ENCODE data around the gene OR10H5. TPM values are rescaled to one million over a fixed set of nuclear protein-coding genes. Genes with fewer than 3 reads are reported as not detected.
"Not testable (repeated sequence)": the region's sequence is repeated elsewhere in the genome, so short reads cannot be mapped to it uniquely, and the experiment has no call there.

Gene OR10H5
- total RNA-seq, 1 donor from 2014 or later, result not detected

DNA sequence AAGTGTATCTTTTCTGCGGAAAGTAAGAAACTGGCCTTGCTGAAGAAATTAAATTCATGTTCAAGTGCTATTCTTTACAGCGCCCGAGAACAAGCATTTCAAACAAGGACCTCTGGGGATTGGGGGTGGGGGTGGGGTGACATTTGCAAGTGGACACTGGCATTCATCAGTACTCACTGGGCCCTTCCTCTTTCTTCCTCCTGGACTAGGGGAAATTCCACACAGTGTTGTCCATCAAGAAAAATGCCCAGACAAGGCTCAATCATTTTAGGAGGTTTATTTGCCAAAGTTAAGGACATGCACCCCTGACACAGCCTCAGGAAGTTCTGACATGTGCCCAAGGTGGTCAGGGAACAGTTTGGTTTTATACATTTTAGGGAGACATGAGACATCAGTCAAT lies 50.9 kb downstream of the OR10H5 start:
- POLR2A ChIA-PET, result no interaction called here
- H3K4me1 Mint-ChIP-seq, result peaks cover 15% of the 10 kb centered on the region

DNA sequence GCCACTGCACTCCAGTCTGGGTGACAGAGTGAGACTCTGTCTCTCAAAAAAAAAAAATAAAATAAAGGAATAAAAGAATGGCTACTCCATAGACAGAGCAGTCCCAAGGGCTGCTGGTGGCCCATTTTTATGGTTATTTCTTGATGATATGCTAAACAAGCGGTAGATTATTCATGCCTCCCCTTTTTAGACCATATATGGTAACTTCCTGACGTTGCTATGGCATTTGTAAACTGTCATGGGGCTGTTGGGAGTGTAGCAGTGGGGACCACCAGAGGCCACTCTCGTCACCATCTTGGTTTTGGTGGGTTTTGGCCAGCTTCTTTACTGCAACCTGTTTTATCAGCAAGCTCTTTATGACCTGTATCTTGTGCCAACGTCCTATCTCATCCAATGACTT lies 52.4 kb downstream of the OR10H5 start:
- Mint-ChIP-seq H3K4me1 (peaks cover 15% of the 10 kb centered on the region), H3K27me3 (peaks cover 18% of the 10 kb centered on the region)
- H3K27ac Mint-ChIP-seq; ATAC-seq (ENCODE audit: low read depth); DNase-seq; H3K36me3 Mint-ChIP-seq (ENCODE audit: low read depth); H3K4me3 Mint-ChIP-seq; CTCF ChIA-PET; POLR2A ChIA-PET; H3K9me3 Mint-ChIP-seq: not testable (repeated sequence)
- intact Hi-C loops (cut with micrococcal nuclease), result loop anchor here (10.0 kb wide), 1 partner anchor 235 kb away; the partner anchor contains the start of gene TPM4

More for the DNA sequence above, 50.9 kb downstream of the OR10H5 start:
- Mint-ChIP-seq H3K4me3 (no peak overlapping the region), H3K36me3 (ENCODE audit: low read depth) (peaks cover 2% of the 10 kb centered on the region), H3K9me3 (no peaks in the 10 kb centered on the region), H3K27ac (no peak overlapping the region), H3K27me3 (peaks cover 13% of the 10 kb centered on the region)
- ATAC-seq (ENCODE audit: low read depth), result no peak
- DNase-seq, result no peak
- CTCF ChIA-PET, result no interaction called here
- TF ChIP-seq, protein P1, sequence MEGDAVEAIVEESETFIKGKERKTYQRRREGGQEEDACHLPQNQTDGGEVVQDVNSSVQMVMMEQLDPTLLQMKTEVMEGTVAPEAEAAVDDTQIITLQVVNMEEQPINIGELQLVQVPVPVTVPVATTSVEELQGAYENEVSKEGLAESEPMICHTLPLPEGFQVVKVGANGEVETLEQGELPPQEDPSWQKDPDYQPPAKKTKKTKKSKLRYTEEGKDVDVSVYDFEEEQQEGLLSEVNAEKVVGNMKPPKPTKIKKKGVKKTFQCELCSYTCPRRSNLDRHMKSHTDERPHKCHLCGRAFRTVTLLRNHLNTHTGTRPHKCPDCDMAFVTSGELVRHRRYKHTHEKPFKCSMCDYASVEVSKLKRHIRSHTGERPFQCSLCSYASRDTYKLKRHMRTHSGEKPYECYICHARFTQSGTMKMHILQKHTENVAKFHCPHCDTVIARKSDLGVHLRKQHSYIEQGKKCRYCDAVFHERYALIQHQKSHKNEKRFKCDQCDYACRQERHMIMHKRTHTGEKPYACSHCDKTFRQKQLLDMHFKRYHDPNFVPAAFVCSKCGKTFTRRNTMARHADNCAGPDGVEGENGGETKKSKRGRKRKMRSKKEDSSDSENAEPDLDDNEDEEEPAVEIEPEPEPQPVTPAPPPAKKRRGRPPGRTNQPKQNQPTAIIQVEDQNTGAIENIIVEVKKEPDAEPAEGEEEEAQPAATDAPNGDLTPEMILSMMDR (IDR thresholded peaks at IDR 0.05), result no peak
- intact Hi-C loops (cut with micrococcal nuclease), result loop anchor here (10.0 kb wide), 1 partner anchor 236 kb away; the partner anchor contains the start of gene TPM4

DNA sequence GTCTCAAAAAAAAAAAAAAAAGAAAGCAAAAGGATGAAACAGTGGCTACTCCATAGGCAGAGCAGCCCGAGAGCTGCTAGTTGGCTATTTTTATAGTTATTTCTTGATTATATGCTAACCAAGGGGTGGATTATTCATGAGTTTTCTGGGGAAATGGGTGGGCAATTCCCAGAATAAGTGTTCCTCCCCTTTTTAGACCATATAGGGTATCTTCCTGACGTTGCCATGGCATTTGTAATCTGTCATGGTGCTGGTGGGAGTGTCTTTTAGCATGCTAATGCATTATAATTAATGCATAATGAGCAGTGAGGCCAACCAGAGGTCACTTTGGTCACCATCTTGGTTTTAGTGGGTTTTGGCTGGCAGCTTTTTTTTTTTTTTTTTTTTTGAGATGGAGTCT lies 53.4 kb downstream of the OR10H5 start:
- Mint-ChIP-seq H3K36me3 (ENCODE audit: low read depth) (peaks cover 2% of the 10 kb centered on the region), H3K4me3 (no peak overlapping the region), H3K27me3 (peaks cover 25% of the 10 kb centered on the region), H3K27ac (no peak overlapping the region), H3K9me3 (no peaks in the 10 kb centered on the region), H3K4me1 (peaks cover 12% of the 10 kb centered on the region)
- intact Hi-C loops (cut with micrococcal nuclease), result no loop called here
- ATAC-seq (ENCODE audit: low read depth) (no peak), DNase-seq (no peak)
- ChIA-PET POLR2A (no interaction called here), CTCF (no interaction called here)
- TF ChIP-seq, protein P1 (IDR thresholded peaks at IDR 0.05), result no peak

DNA sequence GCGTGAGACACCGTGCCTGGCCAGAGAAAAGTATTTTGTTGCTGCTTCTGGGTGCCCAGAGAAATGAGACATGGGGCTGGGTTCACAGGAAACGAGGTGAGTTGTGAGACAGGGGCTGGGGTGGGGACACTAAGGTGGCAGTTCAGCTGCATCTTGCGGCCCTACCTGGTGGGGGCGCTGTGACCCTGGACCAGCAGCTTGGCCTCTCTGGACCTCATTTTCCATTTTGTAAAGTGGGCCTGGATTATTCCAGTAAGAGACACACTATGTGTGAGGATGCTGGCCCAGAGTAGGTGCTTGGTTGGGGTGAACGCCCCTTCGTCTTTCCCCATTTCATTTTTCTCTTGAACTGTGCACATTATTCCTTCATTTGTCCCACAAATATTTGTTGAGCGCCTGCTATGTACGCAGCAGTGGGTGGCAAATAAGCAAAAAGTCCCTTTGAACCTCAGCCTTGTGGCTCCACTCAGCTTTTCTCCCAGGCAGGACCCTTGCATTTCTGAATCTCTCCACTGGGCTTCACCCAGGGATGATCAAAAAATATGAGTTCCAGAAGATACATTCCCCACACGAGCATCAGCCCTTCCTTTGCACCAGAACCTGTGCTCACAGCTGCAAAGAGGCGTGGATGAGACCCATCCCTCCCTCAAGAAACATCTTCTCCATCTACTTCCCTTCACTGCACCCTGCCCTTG lies 54.6 kb downstream of the OR10H5 start:
- CTCF ChIA-PET, result no interaction called here
- H3K27ac Mint-ChIP-seq, result no peak overlapping the region
- POLR2A ChIA-PET, result no interaction called here

DNA sequence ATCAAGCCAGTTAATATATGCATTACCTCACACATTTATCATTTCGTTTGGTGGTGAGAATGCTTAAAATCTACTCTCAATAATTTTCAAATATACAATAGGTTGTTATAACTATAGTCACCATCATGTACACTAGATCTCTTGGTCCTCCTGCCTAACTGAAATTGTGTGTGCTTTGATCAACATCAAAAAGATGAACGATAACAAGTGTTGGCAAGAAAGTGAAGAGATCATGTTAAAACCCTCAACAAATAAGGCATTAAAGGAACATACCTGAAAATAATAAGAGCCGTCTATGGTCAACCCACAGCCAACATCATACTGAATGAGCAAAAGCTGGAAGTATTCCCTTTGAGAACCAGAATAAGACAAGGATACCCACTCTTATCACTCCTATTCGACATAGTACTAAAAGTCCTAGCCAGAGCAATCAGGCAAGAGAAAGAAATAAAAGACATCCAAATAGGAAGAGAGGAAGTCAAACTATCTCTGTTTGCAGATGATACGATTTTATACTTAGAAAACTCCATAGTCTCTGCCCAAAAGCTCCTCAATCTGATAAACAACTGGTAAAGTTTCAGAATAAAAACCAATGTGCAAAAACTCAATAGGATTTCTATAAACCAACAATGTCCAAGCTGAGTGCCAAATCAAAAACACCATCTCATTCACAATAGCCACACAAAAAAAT lies 55.9 kb downstream of the OR10H5 start:
- intact Hi-C loops (cut with micrococcal nuclease), result no loop called here
- Mint-ChIP-seq H3K27ac (no peak overlapping the region), H3K36me3 (ENCODE audit: low read depth) (no peaks in the 10 kb centered on the region), H3K27me3 (peaks cover 36% of the 10 kb centered on the region), H3K4me1 (no peaks in the 10 kb centered on the region), H3K4me3 (no peak overlapping the region), H3K9me3 (no peaks in the 10 kb centered on the region)
- CTCF ChIA-PET, result no interaction called here
- POLR2A ChIA-PET, result no interaction called here
- ATAC-seq (ENCODE audit: low read depth), result no peak
- DNase-seq, result no peak
- TF ChIP-seq, protein P1 (IDR thresholded peaks at IDR 0.05), result no peak

More for the DNA sequence above, 54.6 kb downstream of the OR10H5 start:
- TF ChIP-seq, protein P1 (IDR thresholded peaks at IDR 0.05), result no peak
- intact Hi-C loops (cut with micrococcal nuclease), result no loop called here
- H3K27me3 Mint-ChIP-seq, result peaks cover 33% of the 10 kb centered on the region
- ATAC-seq (ENCODE audit: low read depth) (no peak), DNase-seq (no peak)
- peaks cover 7% of the 10 kb centered on the region for H3K4me1 Mint-ChIP-seq
- no peak overlapping the region for H3K4me3 Mint-ChIP-seq
- H3K36me3 Mint-ChIP-seq (ENCODE audit: low read depth), result no peaks in the 10 kb centered on the region
- no peaks in the 10 kb centered on the region for H3K9me3 Mint-ChIP-seq

DNA sequence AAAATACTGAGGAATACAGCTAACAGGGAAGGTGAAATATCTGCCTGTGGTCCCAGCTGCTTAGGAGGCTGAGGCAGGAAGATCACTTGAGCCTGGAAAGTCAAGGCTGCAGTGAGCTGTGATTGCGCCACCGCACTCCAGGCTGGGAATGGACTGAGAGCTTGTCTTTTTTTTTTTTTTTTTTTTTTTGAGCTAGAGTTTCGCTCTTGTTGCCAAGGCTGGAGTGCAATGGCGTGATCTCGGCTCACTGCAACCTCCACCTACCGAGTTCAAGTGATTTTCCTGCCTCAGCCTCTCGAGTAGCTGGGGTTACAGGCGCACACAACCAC lies 56.4 kb downstream of the OR10H5 start:
- POLR2A ChIA-PET; H3K9me3 Mint-ChIP-seq; ATAC-seq (ENCODE audit: low read depth); H3K27ac Mint-ChIP-seq; intact Hi-C loops (cut with micrococcal nuclease); H3K36me3 Mint-ChIP-seq (ENCODE audit: low read depth); H3K4me3 Mint-ChIP-seq; H3K4me1 Mint-ChIP-seq; DNase-seq; CTCF ChIA-PET: not testable (repeated sequence)
- peaks cover 34% of the 10 kb centered on the region for H3K27me3 Mint-ChIP-seq
